8988T (cell line): ENCODE measurements around the gene TRIP4.

Experiments used
- DNase-seq: peaks from one replicate; pipeline ENCODE4 v3.0.0; 2011

Gene TRIP4

GRCh38 chr15:64500695-64501395 lies 113.2 kb downstream of the TRIP4 start:
- no peak for DNase-seq

- no peak for DNase-seq
These were observed 113.7 kb downstream of the TRIP4 start for GRCh38 chr15:64501396-64501715.

- no peak for DNase-seq
These were observed 114.5 kb downstream of the TRIP4 start for GRCh38 chr15:64502151-64502550.

- DNase-seq: no peak
These were observed 114.9 kb downstream of the TRIP4 start for GRCh38 chr15:64502551-64502950.

- no peak for DNase-seq
These were observed 115.6 kb downstream of the TRIP4 start for GRCh38 chr15:64503197-64503596.

GRCh38 chr15:64503640-64504039 lies 116.0 kb downstream of the TRIP4 start:
- DNase-seq: no peak
